ENCODE results near the gene AP2M1. TPM values are rescaled to one million over a fixed set of nuclear protein-coding genes. Genes with fewer than 3 reads are reported as not detected.
"Not testable (repeated sequence)": the region's sequence is repeated elsewhere in the genome, so short reads cannot be mapped to it uniquely, and the experiment has no call there.

AP2M1 gene
- total and polyA plus RNA-seq, 2 donors (not counting 1 experiment from before 2014, with no cell fraction given): 430 to 746 TPM

DNA sequence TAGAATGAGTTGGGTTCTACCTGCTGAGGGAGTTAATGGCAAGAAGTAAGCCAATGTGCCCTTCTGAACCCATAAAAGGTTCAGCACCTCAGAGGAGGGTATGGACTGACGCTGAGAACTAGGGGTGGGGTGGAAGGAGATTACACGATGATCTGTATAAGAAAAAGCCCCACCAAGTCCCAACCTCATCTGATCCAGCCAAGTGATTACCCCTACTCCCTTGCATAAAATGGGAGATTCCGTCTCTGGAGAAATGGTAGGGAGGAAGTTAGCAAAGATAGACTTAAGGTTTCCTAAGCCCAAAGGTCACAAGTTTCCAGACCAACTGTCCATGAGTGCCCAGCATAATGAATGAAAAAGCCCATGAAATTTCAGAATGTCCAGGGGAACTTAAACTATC lies 26.6 kb upstream of the AP2M1 start:
- no peaks in the 10 kb centered on the region for H3K9me3 ChIP-seq (ENCODE audit: control insufficient read depth, insufficient read depth, low read depth, low read length)
- TF ChIP-seq EZH2 (IDR thresholded peaks at IDR 0.05; ENCODE audit: low read length, missing control alignments): no peak
- TF ChIP-seq, protein P1, sequence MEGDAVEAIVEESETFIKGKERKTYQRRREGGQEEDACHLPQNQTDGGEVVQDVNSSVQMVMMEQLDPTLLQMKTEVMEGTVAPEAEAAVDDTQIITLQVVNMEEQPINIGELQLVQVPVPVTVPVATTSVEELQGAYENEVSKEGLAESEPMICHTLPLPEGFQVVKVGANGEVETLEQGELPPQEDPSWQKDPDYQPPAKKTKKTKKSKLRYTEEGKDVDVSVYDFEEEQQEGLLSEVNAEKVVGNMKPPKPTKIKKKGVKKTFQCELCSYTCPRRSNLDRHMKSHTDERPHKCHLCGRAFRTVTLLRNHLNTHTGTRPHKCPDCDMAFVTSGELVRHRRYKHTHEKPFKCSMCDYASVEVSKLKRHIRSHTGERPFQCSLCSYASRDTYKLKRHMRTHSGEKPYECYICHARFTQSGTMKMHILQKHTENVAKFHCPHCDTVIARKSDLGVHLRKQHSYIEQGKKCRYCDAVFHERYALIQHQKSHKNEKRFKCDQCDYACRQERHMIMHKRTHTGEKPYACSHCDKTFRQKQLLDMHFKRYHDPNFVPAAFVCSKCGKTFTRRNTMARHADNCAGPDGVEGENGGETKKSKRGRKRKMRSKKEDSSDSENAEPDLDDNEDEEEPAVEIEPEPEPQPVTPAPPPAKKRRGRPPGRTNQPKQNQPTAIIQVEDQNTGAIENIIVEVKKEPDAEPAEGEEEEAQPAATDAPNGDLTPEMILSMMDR (conservative IDR thresholded peaks at IDR 0.05 in 1 of 2, IDR thresholded peaks at IDR 0.05 in 1 of 2; ENCODE audit: low read depth in 1 of 2, low read length in 2 of 2): no peak
- H3K27ac ChIP-seq (ENCODE audit: insufficient read depth, low read length): no peak overlapping the region

DNA sequence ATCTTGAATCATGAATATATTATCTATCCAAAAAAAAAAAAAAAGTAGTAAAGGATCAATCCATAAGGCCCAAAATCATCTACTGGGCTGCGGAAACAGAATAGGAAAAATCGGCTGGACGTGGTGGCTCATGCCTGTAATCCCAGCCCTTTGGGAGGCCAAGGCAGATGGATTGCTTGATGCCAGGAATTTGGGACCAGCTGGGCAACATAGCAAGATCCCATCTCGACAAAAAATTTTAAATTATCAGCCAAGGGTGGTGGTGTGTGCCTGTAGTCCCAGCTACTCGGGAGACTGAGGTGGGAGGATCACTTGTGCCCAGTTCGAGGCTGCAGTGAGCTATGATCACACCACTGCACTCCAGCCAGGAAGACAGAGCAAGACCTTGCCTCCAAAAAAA lies 25.5 kb upstream of the AP2M1 start:
- no peaks in the 10 kb centered on the region for H4K20me1 ChIP-seq (ENCODE audit: control insufficient read depth, extremely low read depth, insufficient read depth, low read length)
- DNase-seq (ENCODE audit: low read depth in 2 of 2): no peak
- no peak overlapping the region for H3K4me3 ChIP-seq (replicated peaks in 1 of 4; ENCODE audit: control extremely low read depth in 1 of 4, insufficient read depth in 1 of 4, low read depth in 3 of 4, low read length in 4 of 4)
- TF ChIP-seq, protein P1 (conservative IDR thresholded peaks at IDR 0.05 in 1 of 2, IDR thresholded peaks at IDR 0.05 in 1 of 2; ENCODE audit: low read depth in 1 of 2, low read length in 2 of 2): no peak
- TF ChIP-seq EZH2 (IDR thresholded peaks at IDR 0.05; ENCODE audit: low read length, missing control alignments): no peak
- no peaks in the 10 kb centered on the region for H3K9me3 ChIP-seq (ENCODE audit: control insufficient read depth, insufficient read depth, low read depth, low read length)
- no peak overlapping the region for H3K27ac ChIP-seq (ENCODE audit: insufficient read depth, low read length)
- H3K27me3 ChIP-seq (ENCODE audit: control insufficient read depth, insufficient read depth, low read length): no peaks in the 10 kb centered on the region
- H3K9ac ChIP-seq (ENCODE audit: insufficient read depth, low read length): no peak overlapping the region
- no peak overlapping the region for H2AFZ ChIP-seq (ENCODE audit: low read length)
- H3K79me2 ChIP-seq (ENCODE audit: control insufficient read depth, insufficient read depth, low read length): no peaks in the 10 kb centered on the region
- H3K36me3 ChIP-seq (ENCODE audit: control insufficient read depth, insufficient read depth, low read length): peaks cover 6% of the 10 kb centered on the region
- H3K4me2 ChIP-seq (ENCODE audit: extremely low read depth, insufficient read depth, low read length): no peak overlapping the region
- no peaks in the 10 kb centered on the region for H3K4me1 ChIP-seq (ENCODE audit: control insufficient read depth, extremely low read depth, insufficient read depth, low read length)

More for the DNA sequence above, 26.6 kb upstream of the AP2M1 start:
- Histone ChIP-seq H3K27me3 (ENCODE audit: control insufficient read depth, insufficient read depth, low read length) (no peaks in the 10 kb centered on the region), H3K4me1 (ENCODE audit: control insufficient read depth, extremely low read depth, insufficient read depth, low read length) (no peaks in the 10 kb centered on the region), H3K4me2 (ENCODE audit: extremely low read depth, insufficient read depth, low read length) (no peak overlapping the region), H3K4me3 (replicated peaks in 1 of 4; ENCODE audit: control extremely low read depth in 1 of 4, insufficient read depth in 1 of 4, low read depth in 3 of 4, low read length in 4 of 4) (no peak overlapping the region), H3K79me2 (ENCODE audit: control insufficient read depth, insufficient read depth, low read length) (no peaks in the 10 kb centered on the region), H3K36me3 (ENCODE audit: control insufficient read depth, insufficient read depth, low read length) (peaks cover 8% of the 10 kb centered on the region), H2AFZ (ENCODE audit: low read length) (no peak overlapping the region), H4K20me1 (ENCODE audit: control insufficient read depth, extremely low read depth, insufficient read depth, low read length) (no peaks in the 10 kb centered on the region), H3K9ac (ENCODE audit: insufficient read depth, low read length) (no peak overlapping the region)
- DNase-seq (ENCODE audit: low read depth in 2 of 2): no peak

DNA sequence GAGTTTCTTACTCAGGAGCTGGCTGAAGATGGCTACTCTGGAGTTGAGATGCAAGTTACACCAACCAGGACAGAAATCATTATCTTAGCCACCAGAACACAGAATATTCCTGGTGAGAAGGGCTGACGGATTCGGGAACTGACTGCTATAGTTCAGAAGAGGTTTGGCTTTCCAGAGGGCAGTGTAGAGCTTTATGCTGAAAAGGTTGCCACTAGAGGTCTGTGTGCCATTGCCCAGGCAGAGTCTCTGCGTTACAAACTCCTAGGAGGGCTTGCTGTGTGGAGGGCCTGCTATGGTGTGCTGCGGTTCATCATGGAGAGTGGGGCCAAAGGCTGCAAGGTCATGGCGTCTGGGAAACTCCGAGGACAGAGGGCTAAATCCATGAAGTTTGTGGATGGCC lies 24.9 kb upstream of the AP2M1 start:
- TF ChIP-seq, protein P1 (conservative IDR thresholded peaks at IDR 0.05 in 1 of 2, IDR thresholded peaks at IDR 0.05 in 1 of 2; ENCODE audit: low read depth in 1 of 2, low read length in 2 of 2): peak in 1 of 2 donors; percentile 26
- not testable (repeated sequence) for H3K9me3 ChIP-seq (ENCODE audit: control insufficient read depth, insufficient read depth, low read depth, low read length); H3K4me3 ChIP-seq (replicated peaks in 1 of 4; ENCODE audit: control extremely low read depth in 1 of 4, insufficient read depth in 1 of 4, low read depth in 3 of 4, low read length in 4 of 4); H3K27me3 ChIP-seq (ENCODE audit: control insufficient read depth, insufficient read depth, low read length); H3K36me3 ChIP-seq (ENCODE audit: control insufficient read depth, insufficient read depth, low read length); H3K27ac ChIP-seq (ENCODE audit: insufficient read depth, low read length); H3K4me1 ChIP-seq (ENCODE audit: control insufficient read depth, extremely low read depth, insufficient read depth, low read length); H4K20me1 ChIP-seq (ENCODE audit: control insufficient read depth, extremely low read depth, insufficient read depth, low read length); H2AFZ ChIP-seq (ENCODE audit: low read length); H3K79me2 ChIP-seq (ENCODE audit: control insufficient read depth, insufficient read depth, low read length); H3K4me2 ChIP-seq (ENCODE audit: extremely low read depth, insufficient read depth, low read length); H3K9ac ChIP-seq (ENCODE audit: insufficient read depth, low read length); DNase-seq (ENCODE audit: low read depth in 2 of 2)
